Ecto neural progenitor cell (in vitro differentiated cells): ENCODE data around the gene SPOP.

Experiments used
- DNase-seq: peaks from one replicate; pipeline ENCODE4 v3.0.0-alpha.2; 2018; ENCODE audit warnings: low spot score

SPOP gene

DNA sequence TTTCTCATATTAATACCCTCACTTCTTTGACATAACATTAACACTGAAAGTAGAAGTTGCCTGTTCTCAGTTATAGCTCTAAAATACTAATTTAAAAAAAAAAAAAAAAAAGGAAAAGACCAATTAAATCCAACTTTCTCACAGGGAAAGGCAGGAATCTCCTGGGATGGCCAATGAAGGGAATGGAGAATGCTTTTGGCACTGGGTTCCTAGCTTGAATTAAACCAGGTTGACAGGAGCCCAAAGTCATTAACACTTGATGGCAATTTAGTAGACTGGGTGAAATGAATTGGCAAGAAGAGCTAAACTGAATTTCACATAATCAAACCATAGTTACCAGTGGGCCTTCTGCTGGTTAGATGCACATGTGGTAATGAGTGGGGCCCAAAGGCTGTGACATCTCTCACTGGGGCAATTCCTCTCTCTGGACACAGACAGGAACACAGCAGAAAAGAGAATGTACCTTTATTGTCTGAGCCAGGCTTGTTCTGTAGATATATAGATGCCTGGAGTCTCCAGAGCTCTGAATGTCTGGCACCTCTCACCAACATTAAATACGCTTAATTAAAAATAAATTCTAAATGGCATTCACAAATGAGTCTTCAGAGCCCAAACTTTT lies 64.6 kb downstream of the SPOP start:
- DNase-seq, result no peak

- no peak for DNase-seq
Observed at GRCh38 chr17:49612726-49613125, 65.2 kb downstream of the SPOP start.

DNA sequence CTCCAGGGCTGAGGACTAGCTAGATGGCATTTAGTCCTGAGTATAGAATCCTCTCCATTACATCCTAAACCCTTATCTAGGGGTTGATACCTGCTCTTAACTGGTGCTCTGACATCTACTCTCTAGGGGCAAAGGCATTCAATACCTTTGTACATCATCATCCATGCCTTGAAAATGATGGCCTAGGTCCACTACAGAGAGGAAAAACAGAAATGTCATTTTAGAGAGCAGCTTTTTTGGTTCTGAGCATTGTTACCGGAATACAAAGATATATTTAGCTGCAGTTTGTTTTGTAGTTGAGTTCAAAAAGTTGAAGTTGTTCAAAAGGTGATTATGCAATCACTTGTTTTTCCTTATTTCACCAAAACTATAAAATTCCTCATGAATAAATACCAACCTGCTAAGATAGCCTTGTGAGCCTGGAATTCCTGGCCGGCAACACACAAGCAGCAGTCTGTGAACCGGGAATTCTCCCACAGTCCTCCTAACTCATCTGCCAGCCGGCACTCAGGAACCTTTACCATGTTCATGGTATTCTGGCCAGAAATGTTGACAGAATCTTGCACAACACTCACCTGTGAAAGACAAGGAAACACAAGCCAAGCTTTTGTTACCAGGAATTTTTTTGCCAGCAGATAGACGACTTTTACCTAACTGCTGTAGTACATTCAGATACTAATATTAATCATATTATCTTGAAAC lies 66.9 kb downstream of the SPOP start:
- DNase-seq, result no peak

- peak; percentile 27 for DNase-seq
Observed at GRCh38 chr17:49604314-49604869, 73.5 kb downstream of the SPOP start.

- DNase-seq, result no peak
Observed at GRCh38 chr17:49603720-49604119, 74.2 kb downstream of the SPOP start.

GRCh38 chr17:49603238-49603637 lies 74.7 kb downstream of the SPOP start:
- DNase-seq, result no peak

DNA sequence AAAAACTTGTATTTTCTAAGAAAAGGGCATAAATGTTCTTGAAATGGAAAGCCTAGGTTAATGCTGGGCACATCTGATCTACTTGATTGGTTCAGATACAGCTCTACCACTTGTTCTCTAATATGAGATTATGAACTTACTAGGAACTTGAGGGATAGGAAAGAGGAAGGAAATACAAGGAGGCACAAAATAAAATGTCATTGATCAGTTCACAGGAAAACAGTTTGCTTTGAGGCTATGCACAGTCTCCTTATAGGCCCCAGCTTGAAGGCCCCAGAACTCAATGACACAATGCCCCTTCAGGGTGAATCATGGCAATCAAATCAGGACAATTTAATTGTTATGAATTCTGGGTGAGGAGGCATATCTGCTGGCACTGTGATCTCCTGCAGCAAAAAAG lies 75.1 kb downstream of the SPOP start:
- DNase-seq, result no peak

DNA sequence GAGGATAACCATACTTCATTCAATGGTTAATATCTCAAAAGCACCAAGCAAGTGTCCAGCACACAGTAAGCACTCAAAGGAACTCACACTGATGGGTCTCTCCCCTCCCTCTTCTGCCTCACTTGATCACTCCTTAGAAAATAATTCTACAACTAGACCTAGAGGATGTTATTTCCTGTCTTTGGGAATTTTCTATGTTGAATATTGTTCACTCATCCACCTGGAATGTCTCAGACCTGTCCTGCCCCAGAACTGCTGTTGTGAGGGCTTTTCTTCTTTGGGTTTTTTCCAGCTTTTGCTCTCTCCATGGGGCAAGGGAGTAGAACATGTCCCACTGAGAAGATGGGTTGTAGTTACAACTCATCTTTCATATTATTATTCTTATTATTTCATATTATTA lies 76.9 kb downstream of the SPOP start:
- no peak for DNase-seq

DNA sequence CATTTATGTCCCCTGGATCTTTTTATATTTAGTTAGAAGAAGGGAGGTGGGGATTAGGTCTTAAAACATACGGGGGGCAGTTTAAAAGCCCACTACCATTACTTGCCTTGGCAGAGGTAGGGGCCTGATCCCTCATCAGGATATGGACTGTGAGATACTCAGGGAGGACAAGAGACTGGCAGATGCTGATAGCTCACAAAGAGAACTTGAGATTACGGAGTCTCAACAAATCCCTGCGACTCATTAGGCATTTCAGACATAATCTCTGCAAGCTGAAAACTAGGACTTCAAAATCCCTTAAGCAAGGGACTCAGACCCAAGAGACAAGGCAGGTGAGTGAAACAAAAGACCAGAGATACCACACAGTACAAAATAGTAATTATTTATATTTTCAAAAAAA lies 79.0 kb downstream of the SPOP start:
- no peak for DNase-seq

DNA sequence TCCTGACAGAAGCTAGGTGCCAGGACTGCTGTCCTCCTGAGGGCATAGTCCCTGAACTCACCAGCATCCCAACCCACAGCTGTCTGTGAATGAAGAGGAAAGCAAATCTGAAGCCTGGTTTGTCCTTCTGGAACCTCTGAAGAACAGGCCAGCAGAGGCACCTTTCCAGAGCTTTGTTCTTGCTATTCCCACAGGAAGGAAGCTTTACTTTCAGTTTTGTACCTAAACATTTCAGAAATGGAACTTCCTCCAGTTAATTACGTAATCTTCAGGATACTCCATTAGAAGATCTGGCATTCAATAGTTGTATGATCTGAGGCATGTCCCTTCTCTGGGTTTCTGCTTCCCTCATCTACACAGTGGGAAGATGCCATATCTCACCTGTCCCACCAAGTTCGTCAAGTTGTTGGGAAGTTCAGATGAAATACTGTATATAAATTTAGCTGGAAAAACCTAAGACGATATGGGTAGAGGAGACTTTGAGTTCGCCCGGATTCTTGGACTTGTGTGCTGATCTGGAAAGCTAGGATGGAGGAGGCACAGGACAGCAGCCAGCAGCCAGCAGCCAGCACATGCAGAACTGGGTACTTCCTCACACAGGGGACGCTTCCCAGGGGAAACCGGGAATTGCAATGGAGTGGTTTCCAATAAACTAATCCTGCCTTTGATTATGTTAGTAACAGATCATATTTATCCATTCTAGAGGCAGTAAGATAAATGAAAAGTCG lies 79.8 kb downstream of the SPOP start:
- DNase-seq, result no peak

GRCh38 chr17:49597436-49597835 lies 80.5 kb downstream of the SPOP start:
- no peak for DNase-seq

DNA sequence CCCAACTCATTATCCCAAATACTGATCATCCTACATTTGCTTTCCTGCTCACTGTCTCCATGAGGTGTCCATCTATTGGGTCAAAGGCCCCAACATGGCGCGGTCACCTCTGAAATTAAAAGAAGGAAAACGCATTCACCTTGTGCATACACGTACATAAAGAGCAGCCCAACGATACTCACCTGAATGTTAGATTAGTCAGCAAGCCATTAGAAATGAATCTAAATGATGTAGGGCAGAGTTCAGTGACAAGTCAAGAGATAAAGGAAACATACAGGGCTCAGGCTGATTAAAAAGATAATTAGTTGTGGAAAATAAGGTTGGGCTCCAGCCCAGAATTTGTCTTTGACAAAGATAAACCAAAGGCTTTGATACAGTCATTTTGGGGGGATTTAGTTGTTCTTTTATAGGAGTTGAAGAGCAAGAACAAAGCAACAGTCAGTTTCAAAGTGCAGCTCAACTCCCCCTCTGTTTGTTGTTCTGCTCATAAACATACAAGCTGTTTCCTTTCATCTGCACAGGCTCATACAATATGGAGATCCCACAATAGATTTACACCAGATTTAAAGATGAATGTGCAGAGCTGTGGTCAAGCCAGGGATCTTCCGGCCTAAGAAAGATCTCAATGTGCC lies 81.2 kb downstream of the SPOP start:
- DNase-seq, result no peak

DNA sequence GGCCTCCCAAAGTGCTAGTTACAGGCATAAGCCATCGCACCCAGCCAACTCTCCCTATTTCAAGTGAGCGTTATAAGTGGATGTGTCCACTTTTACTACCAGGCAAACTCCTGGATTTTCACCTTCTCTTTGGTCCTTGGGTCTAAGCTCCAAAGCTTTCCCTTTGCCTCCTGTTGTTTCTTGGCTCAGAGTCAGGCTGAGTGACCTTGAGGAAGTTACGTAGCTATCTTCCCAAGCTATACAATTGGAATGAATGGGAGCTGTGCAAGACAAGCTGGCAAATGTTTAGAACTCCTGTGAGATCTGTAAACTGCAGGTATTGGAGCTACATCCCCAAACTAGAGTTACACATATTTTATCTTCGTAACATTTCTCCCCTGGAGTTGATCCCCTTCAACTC lies 81.9 kb downstream of the SPOP start:
- DNase-seq, result no peak

DNA sequence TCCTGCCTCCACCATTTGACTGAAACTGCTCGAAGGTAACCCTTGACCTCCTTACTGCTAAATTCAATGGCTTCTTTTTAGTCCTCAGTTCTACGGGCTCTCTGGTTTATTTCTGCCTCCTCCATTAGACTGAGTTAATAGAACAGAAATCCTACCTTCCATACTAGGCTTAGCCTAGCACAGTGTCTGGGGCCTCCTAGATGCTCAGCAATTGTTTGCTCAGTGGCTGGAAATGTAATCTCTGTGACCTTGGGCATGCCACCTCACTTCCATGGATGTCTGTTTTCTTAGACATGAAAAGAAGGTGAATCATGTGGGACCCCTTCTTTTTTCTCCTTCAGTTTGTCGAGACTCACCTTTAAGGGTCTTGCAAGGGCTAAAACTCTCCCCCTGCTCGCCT lies 82.6 kb downstream of the SPOP start:
- DNase-seq, result no peak

DNA sequence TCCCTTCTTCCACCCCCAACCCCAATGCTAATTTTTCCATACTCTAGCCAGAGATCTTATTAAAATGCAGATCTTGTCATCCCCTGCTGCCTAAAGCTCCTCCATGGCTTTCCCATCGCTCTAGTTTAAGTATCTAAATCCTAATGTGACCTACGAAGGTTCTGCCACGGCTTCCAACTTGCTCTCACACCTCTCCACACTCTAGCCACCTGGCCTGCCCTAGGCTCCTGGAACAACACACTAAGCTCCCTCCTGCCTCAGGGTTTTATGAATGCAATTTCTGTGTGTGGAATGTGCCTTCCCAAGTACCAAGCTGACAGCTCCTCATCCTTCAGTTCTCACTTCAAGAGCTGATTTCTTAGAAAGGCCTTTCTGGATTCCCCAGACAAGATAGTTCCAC lies 85.6 kb downstream of the SPOP start:
- DNase-seq, result peak; percentile 35

DNA sequence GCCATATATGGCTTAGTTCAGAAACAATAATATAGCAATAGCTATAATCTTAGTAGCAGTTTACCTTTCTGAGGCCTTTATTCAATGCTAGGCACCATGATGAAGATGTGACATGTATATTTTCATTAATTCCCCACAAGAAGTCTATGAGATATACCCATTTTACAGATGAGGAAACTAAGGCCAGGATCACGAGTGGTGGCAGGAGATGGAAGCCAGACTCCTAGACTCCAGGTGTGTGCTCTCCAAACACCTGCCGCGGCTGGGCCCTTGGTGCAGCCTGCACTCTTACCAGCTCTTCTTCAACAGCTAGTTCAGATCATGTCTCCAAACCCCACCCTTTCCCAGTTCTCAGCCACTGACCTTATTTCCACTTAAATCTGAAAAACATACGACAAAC lies 87.0 kb downstream of the SPOP start:
- peak; percentile 36 for DNase-seq

DNA sequence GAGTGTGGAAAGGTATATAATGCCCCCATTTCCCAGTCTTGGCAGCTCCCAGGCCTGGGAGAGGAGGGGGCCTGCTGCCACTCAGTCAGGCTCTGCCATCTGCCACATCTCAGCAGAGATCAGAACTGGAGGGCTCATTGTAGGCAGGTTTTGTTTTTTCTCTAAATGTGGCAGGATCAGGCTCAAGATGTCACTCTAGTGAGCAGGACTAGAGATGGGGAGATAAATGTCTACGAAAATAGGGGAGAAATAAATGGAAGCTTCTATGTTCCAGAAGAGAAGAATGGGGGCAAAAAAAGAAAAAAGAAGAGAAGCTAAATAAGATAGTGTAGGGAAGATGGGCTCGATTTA lies 88.3 kb downstream of the SPOP start:
- DNase-seq, result peak; percentile 38

DNA sequence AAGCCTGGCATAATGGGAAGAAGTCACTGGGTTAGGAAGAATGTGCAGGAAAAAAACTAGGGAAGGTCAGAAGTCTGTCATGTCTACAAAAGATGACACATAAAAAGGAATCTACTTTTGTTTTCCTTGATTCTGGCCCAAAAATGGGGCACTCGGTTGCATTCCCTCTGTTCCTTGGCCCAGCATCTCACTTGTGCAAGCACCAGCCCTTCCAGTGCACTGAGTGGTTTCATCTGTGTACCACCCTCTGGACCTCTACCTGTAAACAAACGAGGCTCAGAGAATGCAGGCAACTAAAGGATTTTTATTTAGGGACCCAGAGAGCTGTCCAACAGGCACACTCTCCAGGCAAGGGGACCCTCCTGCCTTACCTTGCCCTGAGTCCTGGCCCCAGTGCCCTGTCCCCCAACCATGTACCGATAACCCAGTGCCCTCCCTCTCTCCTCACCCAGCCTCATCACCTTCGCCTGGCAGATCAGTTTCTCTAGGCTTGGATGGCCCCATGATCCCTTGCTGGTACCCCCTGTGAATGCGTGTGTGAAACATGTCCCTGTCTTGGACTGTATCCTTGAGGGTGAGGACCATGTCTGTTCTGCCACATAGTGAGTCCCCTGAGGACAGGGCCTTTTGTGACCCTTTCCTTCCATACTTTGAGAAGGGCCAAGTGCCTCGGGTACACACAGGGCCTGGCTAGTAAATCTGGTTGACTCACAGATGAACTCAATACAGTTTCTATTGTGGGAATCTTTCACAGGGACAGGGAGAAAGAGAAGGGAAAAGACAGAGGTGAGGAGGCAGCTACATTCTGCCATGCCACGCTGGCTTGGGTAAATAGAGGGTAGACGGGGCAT lies 88.9 kb downstream of the SPOP start:
- no peak for DNase-seq

- DNase-seq, result no peak
Observed at GRCh38 chr17:49588312-49588711, 89.6 kb downstream of the SPOP start.

GRCh38 chr17:49587366-49588073 lies 90.4 kb downstream of the SPOP start:
- DNase-seq, result no peak

DNA sequence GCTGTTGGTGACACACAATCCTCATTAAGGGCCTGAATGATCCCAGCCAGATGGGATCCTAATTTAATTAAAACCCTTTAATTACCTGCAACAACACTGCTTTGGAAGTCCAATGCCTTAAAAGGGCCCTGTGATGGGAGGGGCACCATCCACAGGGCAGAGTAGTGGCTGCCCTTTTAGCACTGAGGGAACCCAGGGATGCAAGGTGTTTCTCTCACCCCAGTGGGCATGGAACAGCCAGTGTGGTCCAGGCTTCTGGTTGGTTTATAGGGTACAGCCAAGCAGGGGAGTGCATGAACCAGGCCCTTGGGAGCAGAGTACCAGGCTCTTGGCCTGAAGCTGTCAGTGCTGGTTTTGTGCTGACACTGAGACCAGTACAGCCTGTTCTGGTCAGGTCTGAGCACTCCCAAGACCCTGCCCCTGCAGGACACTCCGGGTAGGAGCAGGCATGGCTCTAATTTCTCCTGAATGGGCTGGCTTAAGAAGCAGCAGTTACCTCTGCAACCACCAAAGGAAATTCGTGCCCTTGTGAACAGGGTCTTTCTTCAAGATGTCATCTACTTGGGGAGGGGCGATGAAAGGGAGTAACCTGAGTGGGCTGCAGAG lies 92.4 kb downstream of the SPOP start:
- peak; percentile 81 for DNase-seq
